ENCODE data around the gene TMEM61. TPM values are rescaled to one million over a fixed set of nuclear protein-coding genes. Genes with fewer than 3 reads are reported as not detected.

Gene TMEM61
- polyA plus RNA-seq, 1 of the 3 experiments (the other 2 are of a cell fraction) = not detected

DNA sequence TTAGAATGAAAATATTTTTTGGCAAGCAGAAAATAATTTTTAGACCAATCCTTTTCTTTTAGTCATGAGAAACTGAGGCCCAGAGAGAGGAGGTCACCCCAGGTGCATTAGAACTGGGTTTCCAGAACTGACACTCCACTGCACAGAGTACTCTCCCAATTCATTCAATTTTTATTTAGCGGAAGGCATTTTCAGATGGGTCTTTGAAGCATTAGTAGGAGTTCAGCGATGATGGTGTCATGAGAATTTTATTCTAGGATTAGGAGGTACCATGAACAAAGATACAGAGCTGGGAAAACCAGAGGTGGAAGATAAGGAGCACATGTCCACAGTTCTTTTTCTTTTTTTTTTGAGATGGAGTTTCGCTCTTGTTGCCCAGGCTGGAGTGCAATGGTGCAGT lies 61.2 kb downstream of the TMEM61 start:
- Histone ChIP-seq H3K9ac (no peak overlapping the region), H3K36me3 (replicated peaks in 1 of 2; ENCODE audit: control insufficient read depth in 1 of 2, insufficient read depth in 2 of 2, low read length in 1 of 2) (no peaks in the 10 kb centered on the region), H3K9me2 (no peaks in the 10 kb centered on the region), H3K27me3 (ENCODE audit: insufficient read depth) (peaks cover 42% of the 10 kb centered on the region), H4K20me1 (ENCODE audit: insufficient read depth) (no peaks in the 10 kb centered on the region), H3K9me3 (no peaks in the 10 kb centered on the region), H3K79me2 (ENCODE audit: insufficient read depth) (no peaks in the 10 kb centered on the region), H2AFZ (ENCODE audit: low read depth) (no peak overlapping the region), H3K4me1 (ENCODE audit: control insufficient read depth in 1 of 2, insufficient read depth in 2 of 2, low read depth in 1 of 2, low read length in 1 of 2) (peaks cover 0 to 16% of the 10 kb centered on the region in 2 experiments; a peak in 1 of 4 replicates), H3K4me3 (ENCODE audit: low read depth in 2 of 2, low read length in 1 of 2) (no peak overlapping the region), H3F3A (replicated peaks; ENCODE audit: insufficient read depth) (no peaks in the 10 kb centered on the region), H3K4me2 (no peak overlapping the region), H3K27ac (ENCODE audit: low read depth in 2 of 2, low read length in 1 of 2) (no peak overlapping the region)
- WGBS (ENCODE audit: low lambda C conversion rate) = 58% methylated on average over 3 of the region's 3 CpGs
- no peak for TF ChIP-seq YY1 (IDR thresholded peaks at IDR 0.05; ENCODE audit: low read depth)
- no peak for TF ChIP-seq RCOR1 (IDR thresholded peaks at IDR 0.05; ENCODE audit: low read length)
- no peak for TF ChIP-seq MEF2A (IDR thresholded peaks at IDR 0.05; ENCODE audit: borderline replicate concordance, low read depth)
- no peak for TF ChIP-seq CHD2 (IDR thresholded peaks at IDR 0.05; ENCODE audit: low read length, partially characterized antibody)
- no peak for TF ChIP-seq USF1 (IDR thresholded peaks at IDR 0.05; ENCODE audit: borderline replicate concordance, low read depth)
- no peak for TF ChIP-seq JUND (IDR thresholded peaks at IDR 0.05)
- TF ChIP-seq, protein P1, sequence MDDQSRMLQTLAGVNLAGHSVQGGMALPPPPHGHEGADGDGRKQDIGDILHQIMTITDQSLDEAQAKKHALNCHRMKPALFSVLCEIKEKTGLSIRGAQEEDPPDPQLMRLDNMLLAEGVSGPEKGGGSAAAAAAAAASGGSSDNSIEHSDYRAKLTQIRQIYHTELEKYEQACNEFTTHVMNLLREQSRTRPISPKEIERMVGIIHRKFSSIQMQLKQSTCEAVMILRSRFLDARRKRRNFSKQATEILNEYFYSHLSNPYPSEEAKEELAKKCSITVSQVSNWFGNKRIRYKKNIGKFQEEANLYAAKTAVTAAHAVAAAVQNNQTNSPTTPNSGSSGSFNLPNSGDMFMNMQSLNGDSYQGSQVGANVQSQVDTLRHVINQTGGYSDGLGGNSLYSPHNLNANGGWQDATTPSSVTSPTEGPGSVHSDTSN (IDR thresholded peaks at IDR 0.05) = no peak
- TF ChIP-seq RAD21 (IDR thresholded peaks at IDR 0.05; ENCODE audit: low read length) = no peak
- TF ChIP-seq SIN3A (IDR thresholded peaks at IDR 0.05; ENCODE audit: borderline replicate concordance, low read depth, low read length) = no peak
- no peak for TF ChIP-seq FOSL2 (IDR thresholded peaks at IDR 0.05; ENCODE audit: borderline replicate concordance, low read depth)
- TF ChIP-seq, protein P2, sequence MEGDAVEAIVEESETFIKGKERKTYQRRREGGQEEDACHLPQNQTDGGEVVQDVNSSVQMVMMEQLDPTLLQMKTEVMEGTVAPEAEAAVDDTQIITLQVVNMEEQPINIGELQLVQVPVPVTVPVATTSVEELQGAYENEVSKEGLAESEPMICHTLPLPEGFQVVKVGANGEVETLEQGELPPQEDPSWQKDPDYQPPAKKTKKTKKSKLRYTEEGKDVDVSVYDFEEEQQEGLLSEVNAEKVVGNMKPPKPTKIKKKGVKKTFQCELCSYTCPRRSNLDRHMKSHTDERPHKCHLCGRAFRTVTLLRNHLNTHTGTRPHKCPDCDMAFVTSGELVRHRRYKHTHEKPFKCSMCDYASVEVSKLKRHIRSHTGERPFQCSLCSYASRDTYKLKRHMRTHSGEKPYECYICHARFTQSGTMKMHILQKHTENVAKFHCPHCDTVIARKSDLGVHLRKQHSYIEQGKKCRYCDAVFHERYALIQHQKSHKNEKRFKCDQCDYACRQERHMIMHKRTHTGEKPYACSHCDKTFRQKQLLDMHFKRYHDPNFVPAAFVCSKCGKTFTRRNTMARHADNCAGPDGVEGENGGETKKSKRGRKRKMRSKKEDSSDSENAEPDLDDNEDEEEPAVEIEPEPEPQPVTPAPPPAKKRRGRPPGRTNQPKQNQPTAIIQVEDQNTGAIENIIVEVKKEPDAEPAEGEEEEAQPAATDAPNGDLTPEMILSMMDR (IDR thresholded peaks at IDR 0.05) = no peak
- TF ChIP-seq TCF12 (IDR thresholded peaks at IDR 0.05) = no peak
- TF ChIP-seq, protein P3, sequence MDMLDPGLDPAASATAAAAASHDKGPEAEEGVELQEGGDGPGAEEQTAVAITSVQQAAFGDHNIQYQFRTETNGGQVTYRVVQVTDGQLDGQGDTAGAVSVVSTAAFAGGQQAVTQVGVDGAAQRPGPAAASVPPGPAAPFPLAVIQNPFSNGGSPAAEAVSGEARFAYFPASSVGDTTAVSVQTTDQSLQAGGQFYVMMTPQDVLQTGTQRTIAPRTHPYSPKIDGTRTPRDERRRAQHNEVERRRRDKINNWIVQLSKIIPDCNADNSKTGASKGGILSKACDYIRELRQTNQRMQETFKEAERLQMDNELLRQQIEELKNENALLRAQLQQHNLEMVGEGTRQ (IDR thresholded peaks at IDR 0.05; ENCODE audit: borderline replicate concordance, low read depth, low read length) = no peak
- DNase-seq = no peak
- ChIA-PET POLR2A (no interaction called here), CTCF (interaction anchor here (0.6 to 1.0 kb wide), 2 partner anchors 91 to 189 kb away, joined by 3 to 4 read pairs; no protein-coding TSS in a partner anchor)

Other genes starting within 250 kb of the TMEM61 start
- 3.2 and 3.4 TPM in 2 replicates for gene PARS2, start 216.1 kb upstream of the TMEM61 start, polyA plus RNA-seq (2012; rRNA removed)
- gene TTC22, start 179.3 kb upstream of the TMEM61 start, polyA plus RNA-seq (2012; rRNA removed) = not detected in 2 replicates
- gene DHCR24, start 93.4 kb upstream of the TMEM61 start, polyA plus RNA-seq (2012; rRNA removed) = 4.3 and 7.1 TPM in 2 replicates
- not detected in 2 replicates for gene BSND, start 18.3 kb downstream of the TMEM61 start, polyA plus RNA-seq (2012; rRNA removed)
- 0.02 and 0.03 TPM in 2 replicates for gene PCSK9, start 58.9 kb downstream of the TMEM61 start, polyA plus RNA-seq (2012; rRNA removed)
- 8.1 and 8.7 TPM in 2 replicates for gene USP24, start 234.7 kb downstream of the TMEM61 start, polyA plus RNA-seq (2012; rRNA removed)

Data from SK-N-SH (cell line).